ENCODE measurements around the gene DNAJC15. TPM values are rescaled to one million over a fixed set of nuclear protein-coding genes. Genes with fewer than 3 reads are reported as not detected.

The DNAJC15 gene
- total RNA-seq, 1 donor from 2014 or later: 2.3 TPM

DNA sequence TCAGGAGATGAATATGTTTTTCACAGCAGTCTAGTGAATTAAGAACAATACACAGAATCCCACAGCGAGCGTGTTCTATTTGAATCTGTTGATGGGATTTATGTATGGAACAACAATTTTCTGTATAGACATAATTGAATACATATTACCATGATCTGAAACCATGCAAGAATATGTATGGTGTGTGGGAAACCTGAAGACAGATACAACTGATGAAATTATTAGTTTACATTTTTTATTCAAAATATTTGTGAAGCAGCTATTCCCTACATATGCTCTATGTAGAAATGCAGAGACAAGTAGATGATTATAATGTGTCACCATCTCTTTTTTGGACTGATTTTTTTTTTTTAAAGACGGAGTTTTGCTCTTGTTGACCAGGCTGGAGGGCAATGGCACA is 91.8 kb downstream of the DNAJC15 start:
- intact Hi-C loops (cut with DNase I): no loop called here
- no peak for DNase-seq (ENCODE audit: low spot score in 2 of 2)
- Histone ChIP-seq H3K4me3 (no peak overlapping the region), H3K4me1 (no peaks in the 10 kb centered on the region), H3K9me3 (no peaks in the 10 kb centered on the region), H3K36me3 (no peaks in the 10 kb centered on the region), H3K27ac (no peak overlapping the region), H3K27me3 (no peaks in the 10 kb centered on the region)
- TF ChIP-seq CTCF (IDR thresholded peaks at IDR 0.05): no peak

DNA sequence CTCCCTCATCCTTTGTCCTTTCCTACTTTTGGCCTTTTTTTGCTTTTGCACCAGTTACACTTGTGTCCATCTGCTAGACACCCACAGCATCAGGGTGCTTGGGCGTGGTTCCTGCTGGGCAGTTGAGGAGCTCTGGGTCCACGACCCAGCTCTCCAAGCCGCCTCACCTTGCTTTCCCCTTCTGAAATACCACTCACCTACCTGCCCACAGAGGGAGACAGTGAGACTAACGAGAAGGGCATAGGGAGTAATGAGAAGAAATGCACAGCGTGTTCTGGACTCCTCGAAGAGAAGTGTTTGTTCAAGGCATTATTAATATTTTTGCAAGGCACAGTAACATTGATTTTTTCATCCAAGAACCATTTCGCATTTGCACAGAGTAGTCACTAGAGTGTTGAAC is 92.9 kb downstream of the DNAJC15 start:
- Histone ChIP-seq H3K4me3 (no peak overlapping the region), H3K27me3 (no peaks in the 10 kb centered on the region), H3K9me3 (no peaks in the 10 kb centered on the region), H3K27ac (no peak overlapping the region), H3K36me3 (no peaks in the 10 kb centered on the region), H3K4me1 (no peaks in the 10 kb centered on the region)
- intact Hi-C loops (cut with DNase I): no loop called here
- TF ChIP-seq CTCF (IDR thresholded peaks at IDR 0.05): no peak
- DNase-seq (ENCODE audit: low spot score in 2 of 2): no peak

GRCh38 chr13:43118521-43118920 is 95.1 kb downstream of the DNAJC15 start:
- no peak for TF ChIP-seq CTCF (IDR thresholded peaks at IDR 0.05)
- Histone ChIP-seq H3K36me3 (no peaks in the 10 kb centered on the region), H3K4me3 (no peak overlapping the region), H3K4me1 (no peaks in the 10 kb centered on the region), H3K9me3 (no peaks in the 10 kb centered on the region), H3K27me3 (no peaks in the 10 kb centered on the region), H3K27ac (no peak overlapping the region)
- DNase-seq (ENCODE audit: low spot score in 2 of 2): no peak
- intact Hi-C loops (cut with DNase I): no loop called here

DNA sequence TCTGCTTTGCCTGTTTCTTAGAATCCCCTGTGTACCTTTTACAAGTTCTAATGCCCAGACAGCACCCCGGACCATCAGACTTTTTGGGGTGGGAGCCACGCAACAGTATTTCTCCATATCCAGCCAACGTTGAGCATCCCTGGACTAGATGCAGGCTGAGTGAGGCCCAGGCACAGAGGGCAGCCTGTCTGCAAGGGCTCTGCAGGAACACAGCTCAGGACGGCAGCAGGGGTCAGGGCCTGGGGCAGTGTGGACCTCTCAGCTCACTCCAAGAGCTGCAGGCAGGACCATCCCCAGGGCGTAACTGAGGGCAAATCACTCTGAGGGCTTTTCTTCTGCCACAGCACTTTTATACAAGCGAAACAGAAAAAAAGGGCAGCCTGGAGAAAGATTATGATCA is 95.8 kb downstream of the DNAJC15 start:
- no peak for DNase-seq (ENCODE audit: low spot score in 2 of 2)
- Histone ChIP-seq H3K36me3 (no peaks in the 10 kb centered on the region), H3K27me3 (no peaks in the 10 kb centered on the region), H3K27ac (no peak overlapping the region), H3K9me3 (no peaks in the 10 kb centered on the region), H3K4me3 (no peak overlapping the region), H3K4me1 (no peaks in the 10 kb centered on the region)
- TF ChIP-seq CTCF (IDR thresholded peaks at IDR 0.05): no peak
- intact Hi-C loops (cut with DNase I): no loop called here

DNA sequence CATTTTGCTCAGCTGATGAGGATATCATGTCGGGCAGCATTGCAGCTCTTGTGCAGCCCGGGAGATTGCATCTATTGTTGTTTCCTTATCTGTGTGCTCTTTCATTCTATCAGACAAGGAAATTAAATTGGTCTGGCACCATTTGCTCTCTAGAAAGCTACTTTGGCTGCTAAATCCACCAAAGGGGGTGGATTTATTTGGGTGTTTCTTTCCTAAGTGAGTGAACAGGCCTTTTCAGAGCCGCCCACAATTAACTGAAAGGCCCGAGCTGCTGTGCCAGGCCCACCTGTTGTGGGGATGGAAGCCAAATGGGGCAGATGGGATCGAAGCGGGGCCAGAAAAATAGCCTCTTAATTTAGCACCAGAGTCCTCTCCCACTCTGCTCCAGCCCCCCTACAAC is 99.4 kb downstream of the DNAJC15 start:
- H3K4me3 ChIP-seq: no peak overlapping the region
- no peak overlapping the region for H3K27ac ChIP-seq
- no peaks in the 10 kb centered on the region for H3K36me3 ChIP-seq
- H3K9me3 ChIP-seq: no peaks in the 10 kb centered on the region
- no peak for TF ChIP-seq CTCF (IDR thresholded peaks at IDR 0.05)
- no peak for DNase-seq (ENCODE audit: low spot score in 2 of 2)
- H3K4me1 ChIP-seq: no peaks in the 10 kb centered on the region
- H3K27me3 ChIP-seq: no peaks in the 10 kb centered on the region
- intact Hi-C loops (cut with DNase I): no loop called here

DNA sequence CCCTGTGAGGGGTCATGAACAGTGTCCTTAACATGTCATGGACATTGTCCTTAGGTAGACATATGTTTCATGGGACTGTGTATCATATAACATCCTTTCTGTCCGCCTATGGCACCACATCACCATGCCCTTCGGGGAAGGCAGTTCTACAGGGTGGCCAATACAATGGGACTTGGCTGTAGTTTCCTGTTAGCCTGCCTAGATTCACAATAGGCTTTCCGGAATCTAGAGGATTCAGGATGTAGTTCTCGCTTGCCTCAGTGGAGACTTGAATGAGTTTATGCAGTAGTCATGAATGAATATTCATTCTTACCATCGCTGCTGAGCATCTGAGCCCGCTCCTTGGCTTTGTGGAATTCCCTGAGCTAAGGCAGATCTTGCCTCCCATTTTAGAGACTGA is 100.5 kb downstream of the DNAJC15 start:
- no peak for DNase-seq (ENCODE audit: low spot score in 2 of 2)
- Histone ChIP-seq H3K9me3 (no peaks in the 10 kb centered on the region), H3K4me1 (no peaks in the 10 kb centered on the region), H3K27ac (no peak overlapping the region), H3K4me3 (no peak overlapping the region), H3K36me3 (no peaks in the 10 kb centered on the region), H3K27me3 (no peaks in the 10 kb centered on the region)
- TF ChIP-seq CTCF (IDR thresholded peaks at IDR 0.05): no peak
- intact Hi-C loops (cut with DNase I): no loop called here

All from ascending aorta (tissue), 2 donors.